IMR-90 (cell line): ENCODE measurements around the gene ZDHHC18. TPM values are rescaled to one million over a fixed set of nuclear protein-coding genes. Genes with fewer than 3 reads are reported as not detected.

Experiments
- ATAC-seq: fragments of 200-7000 bp; cut with Tn5 transposase; 2 replicates; pipeline ENCODE4 v1.9.1; 2020; ENCODE audit warnings: low read depth, mild to moderate bottlenecking, moderate library complexity
- BruUV-seq: library from RNA; stranded (reverse); fragments of 400-500 nt; replicated peaks from 2 replicates; lab custom pipeline; 2021; lab: Mats Ljungman, UMichigan
- CTCF ChIA-PET: fragments of 300-600 bp; formaldehyde crosslinking; extraction: SDS; loops from one replicate; lab custom pipeline; 2021; ENCODE audit warnings: antibody characterized with exemption; lab: Yijun Ruan, JAX
- POLR2A ChIA-PET: fragments of 300-600 bp; sonication (Branson Sonifier 250); formaldehyde crosslinking; loops from one replicate; lab custom pipeline; 2022; ENCODE audit warnings: antibody characterized with exemption; ENCODE audit not compliant: unreplicated experiment; lab: Charles Lee
- DNase-seq: peaks from one replicate; pipeline ENCODE4 v3.0.0; 2013
- H2AFZ ChIP-seq: replicated peaks from 2 replicates; pipeline ENCODE3; 2013; ENCODE audit warnings: low read length, mild to moderate bottlenecking; ENCODE audit not compliant: poor library complexity
- H2AK5ac ChIP-seq: 2 replicates; pipeline ENCODE4 v1.6.1; 2013; ENCODE audit warnings: low read depth, low read length, inconsistent platforms
- H2AK9ac ChIP-seq: replicated peaks from 2 replicates; pipeline ENCODE3; 2013; ENCODE audit warnings: mild to moderate bottlenecking, low read depth, low read length, moderate library complexity; ENCODE audit not compliant: poor library complexity
- H2BK120ac ChIP-seq: 2 replicates; pipeline ENCODE4 v1.6.1; 2013; ENCODE audit warnings: low read depth, low read length, inconsistent platforms
- H2BK15ac ChIP-seq: 3 replicates; pipeline ENCODE4 v1.6.1; 2013; ENCODE audit warnings: low read depth, low read length, inconsistent platforms
- H2BK20ac ChIP-seq: 2 replicates; pipeline ENCODE4 v1.6.1; 2013; ENCODE audit warnings: low read depth, mild to moderate bottlenecking, inconsistent platforms, low read length, moderate library complexity
- H2BK5ac ChIP-seq: 2 replicates; pipeline ENCODE4 v1.6.1; 2013; ENCODE audit warnings: mild to moderate bottlenecking, low read depth, low read length, inconsistent platforms; ENCODE audit not compliant: poor library complexity, severe bottlenecking
- H3K14ac ChIP-seq: replicated peaks from 2 replicates; pipeline ENCODE4 v1.6.1; 2013; ENCODE audit warnings: low read depth, low read length, inconsistent platforms
- H3K18ac ChIP-seq: 2 replicates; pipeline ENCODE4 v1.6.1; 2013; ENCODE audit warnings: low read depth, low read length, control low read depth
- H3K23ac ChIP-seq: 2 replicates; pipeline ENCODE4 v1.6.1; 2013; ENCODE audit warnings: low read depth, low read length, inconsistent platforms
- H3K27ac ChIP-seq: 2 replicates; pipeline ENCODE4 v1.5.1; 2013; ENCODE audit warnings: mild to moderate bottlenecking, control low read depth, low read length; ENCODE audit not compliant: insufficient read depth
- H3K27me3 ChIP-seq: 2 replicates; pipeline ENCODE4 v1.6.1; 2013; ENCODE audit warnings: low read length; ENCODE audit not compliant: control insufficient read depth, insufficient read depth
- H3K36me3 ChIP-seq: 2 replicates; pipeline ENCODE4 v1.6.1; 2013; ENCODE audit warnings: low read length, mixed read lengths; ENCODE audit not compliant: control insufficient read depth, insufficient read depth
- H3K4ac ChIP-seq: 2 replicates; pipeline ENCODE4 v1.6.1; 2013; ENCODE audit warnings: low read depth, low read length, inconsistent platforms
- H3K4me1 ChIP-seq: 2 replicates; pipeline ENCODE4 v1.6.1; 2013; ENCODE audit warnings: low read length, mixed read lengths; ENCODE audit not compliant: control insufficient read depth, insufficient read depth
- H3K4me2 ChIP-seq: 2 replicates; pipeline ENCODE4 v1.6.1; 2013; ENCODE audit warnings: low read depth, mild to moderate bottlenecking, control low read depth, low read length, moderate library complexity
- H3K4me3 ChIP-seq: 2 replicates; pipeline ENCODE4 v1.5.1; 2013; ENCODE audit warnings: low read depth, mild to moderate bottlenecking, control low read depth, low read length, moderate library complexity; ENCODE audit not compliant: insufficient read depth
- H3K56ac ChIP-seq: 2 replicates; pipeline ENCODE4 v1.6.1; 2013; ENCODE audit warnings: low read length, inconsistent platforms; ENCODE audit not compliant: insufficient read depth; ENCODE audit errors: extremely low read depth
- H3K79me1 ChIP-seq, 2 experiments: 2 replicates each; pipeline ENCODE4 v1.6.1; 2013; ENCODE audit warnings: low read length in 2 of 2, inconsistent platforms in 1 of 2, low read depth in 1 of 2
- H3K9ac ChIP-seq: 2 replicates; pipeline ENCODE4 v1.6.1; 2013; ENCODE audit warnings: low read depth, low read length, control low read depth
- H3K9me1 ChIP-seq: 2 replicates; pipeline ENCODE4 v1.6.1; 2013; ENCODE audit warnings: low read length, inconsistent platforms; ENCODE audit not compliant: insufficient read depth
- H3K9me3 ChIP-seq: 2 replicates; pipeline ENCODE4 v1.6.1; 2013; ENCODE audit warnings: low read length; ENCODE audit not compliant: control insufficient read depth, insufficient read depth
- H4K20me1 ChIP-seq: 2 replicates; pipeline ENCODE4 v1.6.1; 2013; ENCODE audit warnings: low read length, inconsistent platforms; ENCODE audit not compliant: insufficient read depth
- H4K5ac ChIP-seq: 2 replicates; pipeline ENCODE4 v1.6.1; 2013; ENCODE audit warnings: mild to moderate bottlenecking, low read depth, low read length, control low read depth
- H4K8ac ChIP-seq, 2 experiments: 2 replicates each; pipeline ENCODE4 v1.6.1; 2013; ENCODE audit warnings: low read depth in 2 of 2, low read length in 2 of 2, control low read depth in 1 of 2, inconsistent platforms in 1 of 2
- H4K91ac ChIP-seq: 2 replicates; pipeline ENCODE4 v1.6.1; 2013; ENCODE audit warnings: low read depth, low read length, inconsistent platforms; ENCODE audit not compliant: insufficient read depth
- CHD1 ChIP-seq: IDR thresholded peaks from 2 replicates; pipeline ENCODE4 v1.6.1; 2012; ENCODE audit warnings: low read depth, low read length, improper control_type of control experiment
- MAZ ChIP-seq: IDR thresholded peaks from 2 replicates; pipeline ENCODE4 v1.6.1; 2012; ENCODE audit warnings: low read depth, mild to moderate bottlenecking, low read length, improper control_type of control experiment, moderate library complexity, borderline replicate concordance
- POLR2A ChIP-seq: IDR thresholded peaks from 2 replicates; pipeline ENCODE4 v1.6.1; 2012; ENCODE audit warnings: mild to moderate bottlenecking, low read depth, low read length
- RAD21 ChIP-seq: IDR thresholded peaks from 2 replicates; pipeline ENCODE4 v1.6.1; 2012; ENCODE audit warnings: low read length, improper control_type of control experiment
- WGBS, 2 experiments: methylation state at CpG; one replicate each; pipeline versions ENCODE4 v1.1.5 to v1.1.7; 2013; ENCODE audit warnings: missing lambda C conversion rate in 2 of 2; ENCODE audit not compliant: insufficient read length in 1 of 2; ENCODE audit errors: extremely low coverage in 2 of 2; 5-methylcytosine and 5-hydroxymethylcytosine counted together
- dilution Hi-C: fragments of 300-500 bp; cut with HindIII; formaldehyde crosslinking; loops from one replicate; pipeline ENCODE4 v1.14.3; 2018; ENCODE audit warnings: low sequenced_read_pairs; ENCODE audit not compliant: unreplicated experiment
- in situ Hi-C: fragments of 300-500 bp; cut with MboI; formaldehyde crosslinking; loops from 3 replicates; pipeline ENCODE4 v1.14.3; 2019; ENCODE audit warnings: low sequenced_read_pairs, inconsistent platforms, mixed read lengths
- intact Hi-C: fragments of 100-400 bp; cut with micrococcal nuclease; formaldehyde crosslinking; loops from 2 replicates; pipeline ENCODE4 v1.10.0; 2022
- polyA plus RNA-seq, 3 experiments: library from polyadenylated mRNA; depleted of rRNA; stranded (reverse); fragments of >200 nt; gene quantifications; 2 replicates each; pipeline ENCODE4 v1.2.3, GENCODE V29; 2012; ENCODE audit warnings: low replicate concordance in 1 of 3
- total RNA-seq: library from RNA; depleted of rRNA; stranded (reverse); fragments of >200 nt; gene quantifications from 2 replicates; pipeline ENCODE4 v1.2.3, GENCODE V29; 2012

Gene ZDHHC18
- total and polyA plus RNA-seq, 2 of the 4 experiments (the other 2 are of a cell fraction) = 12.5 to 37.0 TPM

DNA sequence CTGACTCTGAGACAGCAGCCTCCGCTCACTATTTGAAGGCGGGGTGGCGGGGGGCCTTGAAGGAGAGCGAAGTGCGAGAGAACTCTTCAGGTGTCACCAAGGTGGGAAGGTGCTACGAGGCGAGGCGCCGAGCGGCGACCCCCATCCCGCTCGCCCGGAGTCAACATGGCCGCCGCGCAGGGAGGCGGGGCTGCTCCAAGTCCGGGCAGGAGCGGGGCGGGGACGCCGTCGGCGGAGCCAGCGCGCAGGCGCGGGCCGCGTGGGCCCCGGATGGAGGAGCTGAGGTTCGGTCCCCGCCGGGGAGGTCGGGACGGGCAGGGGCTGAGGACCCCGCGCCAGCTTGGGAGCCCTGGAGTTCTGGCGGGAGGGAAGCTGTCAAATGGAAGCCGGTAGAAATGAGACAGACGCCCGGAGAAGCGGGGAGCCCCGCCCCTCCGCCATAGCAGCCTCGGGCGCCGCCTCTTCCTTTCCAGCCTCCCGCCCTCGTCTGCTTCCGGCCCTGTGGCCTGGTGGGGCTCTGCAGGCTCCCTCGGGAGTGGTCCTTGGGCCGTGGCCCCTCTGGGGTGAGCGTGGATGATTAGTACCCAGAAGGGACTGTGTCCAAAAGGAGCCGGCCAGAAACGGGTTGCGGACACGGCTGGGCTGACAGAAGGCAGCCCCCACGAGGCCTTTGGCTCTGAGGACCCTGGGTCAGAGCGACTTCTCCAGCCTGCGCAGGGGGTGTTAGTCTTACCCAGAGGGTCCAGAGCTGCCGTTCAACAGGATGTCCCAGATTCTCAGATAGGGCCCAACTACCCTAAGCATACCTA is 38.6 kb upstream of the ZDHHC18 start, which contains the start of gene PIGV:
Gene PIGV, plus strand, starts transcription at position 245 of the 809 bp plus-strand sequence. CDS start 2,866 bp downstream, outside the sequence.
- 2% methylated on average over 34 of the region's 63 CpGs; no CpG with 5 or more reads in 1 of the 2 experiments for WGBS, 2 experiments
- Histone ChIP-seq H3K9me1 (peaks cover 14% of the 10 kb centered on the region), H2AK9ac (peak within 1 kb of the TSS; percentile 99), H3K4me1 (peaks cover 31% of the 10 kb centered on the region), H3K4ac (peak within 1 kb of the TSS; percentile 97), H3K27ac (peak within 1 kb of the TSS; percentile 95), H2BK120ac (peak within 1 kb of the TSS; percentile 99), H3K4me2 (peak within 1 kb of the TSS; percentile 97), H4K8ac (peak within 1 kb of the TSS; percentile 96 to 99), H4K5ac (peak within 1 kb of the TSS; percentile 97), H4K91ac (peak within 1 kb of the TSS; percentile 100), H2BK15ac (peak within 1 kb of the TSS; percentile 86), H3K9ac (peak within 1 kb of the TSS; percentile 93), H3K27me3 (no peaks in the 10 kb centered on the region), H2AK5ac (peak within 1 kb of the TSS; percentile 97), H2BK5ac (peak within 1 kb of the TSS; percentile 96), H2BK20ac (peak within 1 kb of the TSS; percentile 84), H3K23ac (peak within 1 kb of the TSS; percentile 97), H3K4me3 (peak within 1 kb of the TSS; percentile 72), H2AFZ (peak within 1 kb of the TSS; percentile 99), H3K14ac (peak within 1 kb of the TSS; percentile 100), H3K56ac (peak within 1 kb of the TSS; percentile 99), H3K9me3 (no peaks in the 10 kb centered on the region), H3K79me1 (peaks cover 33 to 56% of the 10 kb centered on the region in 2 experiments), H3K36me3 (no peaks in the 10 kb centered on the region), H3K18ac (peak within 1 kb of the TSS; percentile 97), H4K20me1 (peaks cover 6% of the 10 kb centered on the region; the same call in 1 of the 2 replicates)
- BruUV-seq = no TSS peak
- DNase-seq = peak; percentile 75
- in situ Hi-C loops = loop anchor here (5.0 kb wide), 1 partner anchor 96 kb away; no protein-coding TSS in a partner anchor
- dilution Hi-C loops = loop anchor here (25.0 kb wide), 1 partner anchor 201 kb away; no protein-coding TSS in a partner anchor
- TF ChIP-seq CHD1 = no peak
- TF ChIP-seq RAD21 = 0 out of 2 replicates have a peak, but pooled peaks have one; percentile 4
- peak; percentile 86; the same call in 1 of the 2 replicates for TF ChIP-seq MAZ
- TF ChIP-seq POLR2A = peak; percentile 66; the same call in 1 of the 2 replicates
- ATAC-seq = peak; percentile 77
- intact Hi-C loops = loop anchor here (1.0 kb wide), 1 partner anchor 16 kb away; no protein-coding TSS in a partner anchor
- POLR2A ChIA-PET = interaction anchor here (0.7 to 2.2 kb wide), 6 partner anchors 12 to 96 kb away, joined by 3 to 13 read pairs (median 4); no protein-coding TSS in a partner anchor
- CTCF ChIA-PET = interaction anchor here (0.5 to 4.7 kb wide), 7 partner anchors 90 to 277 kb away, joined by 3 to 20 read pairs (median 5); partner anchors contain the start of gene ARID1A
